NT2/D1 (cell line): Measurements from ENCODE around the gene RIGI.

ENCODE experiments used
- DNase-seq: peaks from one replicate; pipeline ENCODE4 v3.0.0-alpha.2; 2011; ENCODE audit warnings: low read depth, low spot score
- H3K27me3 ChIP-seq: 2 replicates; pipeline ENCODE4 v1.6.0; 2011; ENCODE audit warnings: mild to moderate bottlenecking; ENCODE audit not compliant: insufficient read length, insufficient read depth
- H3K36me3 ChIP-seq: 2 replicates; pipeline ENCODE4 v1.6.1; 2011; ENCODE audit warnings: mild to moderate bottlenecking, low read length, mixed read lengths; ENCODE audit not compliant: insufficient read depth, insufficient read length
- H3K4me1 ChIP-seq: 2 replicates; pipeline ENCODE4 v1.5.1; 2011; ENCODE audit not compliant: insufficient read depth, insufficient read length
- H3K4me3 ChIP-seq: 2 replicates; pipeline ENCODE4 v1.5.1; 2011; ENCODE audit warnings: low read depth; ENCODE audit not compliant: insufficient read length
- H3K9ac ChIP-seq: 2 replicates; pipeline ENCODE4 v1.6.0; 2011; ENCODE audit warnings: low read depth; ENCODE audit not compliant: insufficient read length
- H3K9me3 ChIP-seq: 2 replicates; pipeline ENCODE4 v1.5.1; 2011; ENCODE audit warnings: mild to moderate bottlenecking, low read length; ENCODE audit not compliant: insufficient read depth
- SUZ12 ChIP-seq: IDR thresholded peaks from 2 replicates; pipeline ENCODE4 v1.6.1; 2011; ENCODE audit not compliant: insufficient read length, insufficient read depth; ENCODE audit errors: extremely low read depth
- YY1 ChIP-seq: IDR thresholded peaks from 2 replicates; pipeline ENCODE4 v1.6.1; 2011; ENCODE audit not compliant: insufficient read length, insufficient read depth
- ZNF274 ChIP-seq: IDR thresholded peaks from 2 replicates; pipeline ENCODE4 v1.6.1; 2011; ENCODE audit warnings: mild to moderate bottlenecking, low read depth, low read length

RIGI gene

GRCh38 chr9:32486839-32487562 is 39.0 kb downstream of the RIGI start:
- no peak for DNase-seq
- Histone ChIP-seq H3K36me3 (peaks cover 23% of the 10 kb centered on the region), H3K9ac (no peak overlapping the region), H3K4me1 (no peaks in the 10 kb centered on the region), H3K4me3 (no peak overlapping the region), H3K9me3 (no peaks in the 10 kb centered on the region), H3K27me3 (no peaks in the 10 kb centered on the region)
- TF ChIP-seq SUZ12 (no peak), YY1 (no peak), ZNF274 (no peak)

GRCh38 chr9:32483343-32483742 is 42.7 kb downstream of the RIGI start:
- Histone ChIP-seq H3K4me1 (no peaks in the 10 kb centered on the region), H3K27me3 (no peaks in the 10 kb centered on the region), H3K4me3 (no peak overlapping the region), H3K9me3 (no peaks in the 10 kb centered on the region), H3K9ac (no peak overlapping the region), H3K36me3 (peaks cover 25% of the 10 kb centered on the region)
- no peak for DNase-seq
- TF ChIP-seq YY1 (no peak), ZNF274 (no peak), SUZ12 (no peak)
